ENCODE data around the gene TXNDC17.

GRCh38 chr17:6654841-6655731, 14.2 kb downstream of the TXNDC17 start:
- TF ChIP-seq CTCF (IDR thresholded peaks at IDR 0.05; ENCODE audit: insufficient read depth, low read length, poor library complexity, severe bottlenecking) (no peak), EZH2phosphoT487 (conservative IDR thresholded peaks at IDR 0.05; ENCODE audit: low read length) (no peak)

Measured in SU-DHL-6 (cell line).